C4-2B (cell line): ENCODE data around the gene STRIP2.

Experiments
- ZFX ChIP-seq: fragments of 450-650 bp; IDR thresholded peaks from 2 replicates; pipeline ENCODE4 v1.6.1; 2017
- TF ChIP-seq, protein P1 (sequence below): fragments of 450-650 bp; conservative IDR thresholded peaks from 2 replicates; pipeline ENCODE4 v1.5.1; 2017; ENCODE audit warnings: mild to moderate bottlenecking

DNA sequence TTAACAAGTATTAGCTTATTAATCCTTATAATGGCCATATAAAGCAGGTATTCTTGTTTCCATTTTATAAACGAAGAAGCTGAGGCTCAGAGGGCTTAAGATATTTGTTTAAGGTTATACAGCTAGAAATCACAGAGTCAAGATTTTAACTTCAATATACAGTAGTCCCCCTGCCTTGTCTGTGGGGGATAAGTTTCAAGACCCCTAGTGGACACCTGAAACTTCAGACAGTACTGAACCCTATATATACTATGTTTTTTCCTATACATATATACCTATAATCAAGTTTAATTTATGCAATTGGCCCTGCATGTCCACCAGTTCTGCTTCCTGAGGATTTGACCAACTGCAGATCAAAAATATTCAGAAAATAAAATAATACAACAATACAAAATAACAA is 44.4 kb upstream of the STRIP2 start:
- TF ChIP-seq, protein P1, sequence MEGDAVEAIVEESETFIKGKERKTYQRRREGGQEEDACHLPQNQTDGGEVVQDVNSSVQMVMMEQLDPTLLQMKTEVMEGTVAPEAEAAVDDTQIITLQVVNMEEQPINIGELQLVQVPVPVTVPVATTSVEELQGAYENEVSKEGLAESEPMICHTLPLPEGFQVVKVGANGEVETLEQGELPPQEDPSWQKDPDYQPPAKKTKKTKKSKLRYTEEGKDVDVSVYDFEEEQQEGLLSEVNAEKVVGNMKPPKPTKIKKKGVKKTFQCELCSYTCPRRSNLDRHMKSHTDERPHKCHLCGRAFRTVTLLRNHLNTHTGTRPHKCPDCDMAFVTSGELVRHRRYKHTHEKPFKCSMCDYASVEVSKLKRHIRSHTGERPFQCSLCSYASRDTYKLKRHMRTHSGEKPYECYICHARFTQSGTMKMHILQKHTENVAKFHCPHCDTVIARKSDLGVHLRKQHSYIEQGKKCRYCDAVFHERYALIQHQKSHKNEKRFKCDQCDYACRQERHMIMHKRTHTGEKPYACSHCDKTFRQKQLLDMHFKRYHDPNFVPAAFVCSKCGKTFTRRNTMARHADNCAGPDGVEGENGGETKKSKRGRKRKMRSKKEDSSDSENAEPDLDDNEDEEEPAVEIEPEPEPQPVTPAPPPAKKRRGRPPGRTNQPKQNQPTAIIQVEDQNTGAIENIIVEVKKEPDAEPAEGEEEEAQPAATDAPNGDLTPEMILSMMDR: peak; percentile 21
- TF ChIP-seq ZFX: no peak
